Nephron progenitor cell (in vitro differentiated cells): ENCODE measurements around the gene GLDN.

Experiments used
- DNase-seq: peaks from one replicate; pipeline ENCODE4 v3.0.0; 2021
- H3K27ac Mint-ChIP-seq: 2 replicates; pipeline ENCODE4 v1.8.0; 2021; ENCODE audit warnings: mild to moderate bottlenecking, moderate library complexity, mixed read lengths
- H3K27me3 Mint-ChIP-seq: 2 replicates; pipeline ENCODE4 v1.8.0; 2021; ENCODE audit warnings: mild to moderate bottlenecking, low read depth, mixed read lengths; ENCODE audit not compliant: poor library complexity
- H3K36me3 Mint-ChIP-seq: 2 replicates; pipeline ENCODE4 v1.8.0; 2021; ENCODE audit warnings: low read depth, mixed read lengths
- H3K4me1 Mint-ChIP-seq: 2 replicates; pipeline ENCODE4 v1.8.0; 2021; ENCODE audit warnings: mixed read lengths
- H3K4me3 Mint-ChIP-seq: 2 replicates; pipeline ENCODE4 v1.8.0; 2021; ENCODE audit warnings: mild to moderate bottlenecking, moderate library complexity, mixed read lengths
- H3K9me3 Mint-ChIP-seq: 2 replicates; pipeline ENCODE4 v1.8.0; 2021; ENCODE audit warnings: mild to moderate bottlenecking, moderate library complexity, mixed read lengths
- CTCF ChIP-seq: fragments of 200-600 bp; sonication (generic); IDR thresholded peaks from 2 replicates; pipeline ENCODE4 v1.5.0; 2021; ENCODE audit warnings: antibody characterized with exemption

Gene GLDN

GRCh38 chr15:51313644-51314280 lies 27.7 kb upstream of the GLDN start:
- Mint-ChIP-seq H3K27me3 (peaks cover 3% of the 10 kb centered on the region), H3K27ac (no peak overlapping the region), H3K4me1 (peaks cover 29% of the 10 kb centered on the region), H3K9me3 (no peaks in the 10 kb centered on the region), H3K36me3 (no peaks in the 10 kb centered on the region), H3K4me3 (no peak overlapping the region)
- DNase-seq, result no peak
- TF ChIP-seq CTCF, result no peak

GRCh38 chr15:51314391-51315337 lies 26.8 kb upstream of the GLDN start:
- Mint-ChIP-seq H3K9me3 (no peaks in the 10 kb centered on the region), H3K27ac (no peak overlapping the region), H3K27me3 (peaks cover 3% of the 10 kb centered on the region), H3K4me1 (peaks cover 29% of the 10 kb centered on the region), H3K36me3 (no peaks in the 10 kb centered on the region), H3K4me3 (no peak overlapping the region)
- DNase-seq, result no peak
- TF ChIP-seq CTCF, result no peak

GRCh38 chr15:51315726-51316125 lies 25.7 kb upstream of the GLDN start:
- H3K27me3 Mint-ChIP-seq, result peaks cover 3% of the 10 kb centered on the region
- H3K4me3 Mint-ChIP-seq, result no peak overlapping the region
- peaks cover 23% of the 10 kb centered on the region for H3K4me1 Mint-ChIP-seq
- no peaks in the 10 kb centered on the region for H3K9me3 Mint-ChIP-seq
- H3K36me3 Mint-ChIP-seq, result no peaks in the 10 kb centered on the region
- no peak overlapping the region for H3K27ac Mint-ChIP-seq
- no peak for DNase-seq
- no peak for TF ChIP-seq CTCF

- TF ChIP-seq CTCF, result no peak
- DNase-seq, result no peak
- Mint-ChIP-seq H3K4me3 (no peak overlapping the region), H3K27me3 (peaks cover 3% of the 10 kb centered on the region), H3K27ac (no peak overlapping the region), H3K9me3 (no peaks in the 10 kb centered on the region), H3K36me3 (no peaks in the 10 kb centered on the region), H3K4me1 (peaks cover 14% of the 10 kb centered on the region)
These were observed 24.8 kb upstream of the GLDN start for GRCh38 chr15:51316636-51317035.

GRCh38 chr15:51318382-51319150 lies 22.9 kb upstream of the GLDN start:
- H3K36me3 Mint-ChIP-seq, result no peaks in the 10 kb centered on the region
- peaks cover 12% of the 10 kb centered on the region for H3K4me1 Mint-ChIP-seq
- no peak for DNase-seq
- H3K9me3 Mint-ChIP-seq, result no peaks in the 10 kb centered on the region
- no peak overlapping the region for H3K4me3 Mint-ChIP-seq
- TF ChIP-seq CTCF, result no peak
- H3K27ac Mint-ChIP-seq, result no peak overlapping the region
- peaks cover 7% of the 10 kb centered on the region for H3K27me3 Mint-ChIP-seq
